Natural killer cell (primary cell): ENCODE data around the gene RDH13. TPM values are rescaled to one million over a fixed set of nuclear protein-coding genes. Genes with fewer than 3 reads are reported as not detected.

Experiments
- ATAC-seq, 3 donors: fragments of 150-1000 bp in 2 of 3; fragments of 200-7000 bp in 1 of 3; cut with Tn5 transposase; 1 replicate in 1 of 3; 2 replicates in 2 of 3; pipeline ENCODE4 v1.10.0; 2021; ENCODE audit warnings: mild to moderate bottlenecking in 2 of 3, moderate library complexity in 2 of 3
- DNase-seq, 2 donors: peaks; one replicate each; pipeline versions ENCODE4 v3.0.0 to v3.0.0-alpha.2; 2013 to 2021; ENCODE audit warnings: mixed read lengths in 1 of 2
- H3K27ac ChIP-seq: one replicate; pipeline ENCODE4 v1.5.1; 2013; ENCODE audit warnings: mild to moderate bottlenecking, low read length
- H3K27me3 ChIP-seq: one replicate; pipeline ENCODE4 v1.6.1; 2013; ENCODE audit warnings: low read length; ENCODE audit not compliant: control insufficient read depth, insufficient read depth
- H3K36me3 ChIP-seq: one replicate; pipeline ENCODE4 v1.6.1; 2013; ENCODE audit warnings: low read length; ENCODE audit not compliant: control insufficient read depth, insufficient read depth
- H3K4me1 ChIP-seq: one replicate; pipeline ENCODE4 v1.6.1; 2013; ENCODE audit warnings: low read length; ENCODE audit not compliant: control insufficient read depth, insufficient read depth
- H3K4me3 ChIP-seq: one replicate; pipeline ENCODE4 v1.5.1; 2013; ENCODE audit warnings: low read length
- H3K9me3 ChIP-seq: one replicate; pipeline ENCODE4 v1.6.1; 2013; ENCODE audit warnings: low read length; ENCODE audit not compliant: control insufficient read depth, insufficient read depth
- H3K27ac Mint-ChIP-seq, 2 donors: one replicate each; pipeline ENCODE4 v1.8.0; 2022; ENCODE audit warnings: mild to moderate bottlenecking in 2 of 2, mixed read lengths in 2 of 2, moderate library complexity in 1 of 2
- H3K27me3 Mint-ChIP-seq, 2 donors: one replicate each; pipeline ENCODE4 v1.8.0; 2022; ENCODE audit warnings: low read depth in 2 of 2, mixed read lengths in 2 of 2
- H3K36me3 Mint-ChIP-seq: one replicate; pipeline ENCODE4 v1.8.0; 2022; ENCODE audit warnings: mixed read lengths
- H3K4me1 Mint-ChIP-seq, 2 donors: one replicate each; pipeline ENCODE4 v1.8.0; 2022; ENCODE audit warnings: mixed read lengths in 2 of 2
- H3K4me3 Mint-ChIP-seq: one replicate; pipeline ENCODE4 v1.8.0; 2022; ENCODE audit warnings: mild to moderate bottlenecking, moderate library complexity, mixed read lengths
- H3K9me3 Mint-ChIP-seq, 2 donors: one replicate each; pipeline ENCODE4 v1.8.0; 2022; ENCODE audit warnings: mixed read lengths in 2 of 2
- WGBS: methylation state at CpG from one replicate; pipeline ENCODE4 v1.1.7; 2013; ENCODE audit warnings: missing lambda C conversion rate; ENCODE audit not compliant: insufficient coverage; 5-methylcytosine and 5-hydroxymethylcytosine counted together
- intact Hi-C: fragments of 100-400 bp; cut with micrococcal nuclease; formaldehyde crosslinking; loops from one replicate; pipeline ENCODE4 v1.14.2; 2022
- total RNA-seq, 4 donors: library from RNA; stranded (reverse); fragments of 120-200 nt in 1 of 4; gene quantifications; one replicate each; pipeline versions ENCODE4 v1.2.3 to v1.2.4, GENCODE V29; 2013 to 2022
- TF ChIP-seq, protein P1 (sequence below): fragments of 200-600 bp; IDR thresholded peaks from one replicate; pipeline ENCODE4 v1.8.0; 2022; ENCODE audit warnings: antibody characterized with exemption

RDH13 gene
- total RNA-seq, 3 donors from 2014 or later (not counting 1 experiment from before 2014, with no cell fraction given): 18.2 to 25.3 (median 19.3) TPM

DNA sequence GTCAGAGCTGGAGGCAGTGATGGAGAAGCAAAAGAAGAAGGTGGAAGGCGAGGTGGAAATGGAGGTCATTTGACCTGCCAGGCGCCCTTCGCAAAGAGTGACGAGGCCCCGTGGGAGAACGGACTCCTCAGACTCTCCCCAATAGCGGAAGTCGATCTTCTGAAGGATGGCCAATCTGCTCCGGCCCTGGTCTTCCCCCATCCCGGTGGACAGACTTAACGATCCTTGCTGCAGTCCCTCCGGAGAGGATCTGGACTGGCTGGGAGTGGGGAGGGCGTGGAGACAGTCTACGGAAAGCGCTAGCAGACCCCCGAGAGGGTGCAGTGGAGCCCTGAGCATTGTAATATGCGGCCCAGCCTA, 24.6 kb upstream of the RDH13 start:
- Mint-ChIP-seq H3K27ac (peak overlapping the region in 1 of 2 donors; percentile 42), H3K27me3 (peaks cover 20 to 40% of the 10 kb centered on the region in 2 donors), H3K36me3 (no peaks in the 10 kb centered on the region), H3K9me3 (no peaks in the 10 kb centered on the region), H3K4me1 (peaks cover 24 to 34% of the 10 kb centered on the region in 2 donors), H3K4me3 (peak overlapping the region; percentile 79)
- peak in 1 of 3 donors; percentile 9 for ATAC-seq
- DNase-seq: no peak
- TF ChIP-seq, protein P1, sequence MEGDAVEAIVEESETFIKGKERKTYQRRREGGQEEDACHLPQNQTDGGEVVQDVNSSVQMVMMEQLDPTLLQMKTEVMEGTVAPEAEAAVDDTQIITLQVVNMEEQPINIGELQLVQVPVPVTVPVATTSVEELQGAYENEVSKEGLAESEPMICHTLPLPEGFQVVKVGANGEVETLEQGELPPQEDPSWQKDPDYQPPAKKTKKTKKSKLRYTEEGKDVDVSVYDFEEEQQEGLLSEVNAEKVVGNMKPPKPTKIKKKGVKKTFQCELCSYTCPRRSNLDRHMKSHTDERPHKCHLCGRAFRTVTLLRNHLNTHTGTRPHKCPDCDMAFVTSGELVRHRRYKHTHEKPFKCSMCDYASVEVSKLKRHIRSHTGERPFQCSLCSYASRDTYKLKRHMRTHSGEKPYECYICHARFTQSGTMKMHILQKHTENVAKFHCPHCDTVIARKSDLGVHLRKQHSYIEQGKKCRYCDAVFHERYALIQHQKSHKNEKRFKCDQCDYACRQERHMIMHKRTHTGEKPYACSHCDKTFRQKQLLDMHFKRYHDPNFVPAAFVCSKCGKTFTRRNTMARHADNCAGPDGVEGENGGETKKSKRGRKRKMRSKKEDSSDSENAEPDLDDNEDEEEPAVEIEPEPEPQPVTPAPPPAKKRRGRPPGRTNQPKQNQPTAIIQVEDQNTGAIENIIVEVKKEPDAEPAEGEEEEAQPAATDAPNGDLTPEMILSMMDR: no peak
- no peaks in the 10 kb centered on the region for H3K9me3 ChIP-seq
- peaks cover 12% of the 10 kb centered on the region for H3K36me3 ChIP-seq
- H3K4me1 ChIP-seq: peaks cover 30% of the 10 kb centered on the region
- intact Hi-C loops: loop anchor here (10.0 kb wide), 1 partner anchor 77 kb away; the partner anchor contains the start of gene DNAAF3
- WGBS: 41% methylated on average over 17 of the region's 17 CpGs
- H3K27ac ChIP-seq: no peak overlapping the region
- H3K4me3 ChIP-seq: no peak overlapping the region
- H3K27me3 ChIP-seq: peaks cover 29% of the 10 kb centered on the region

DNA sequence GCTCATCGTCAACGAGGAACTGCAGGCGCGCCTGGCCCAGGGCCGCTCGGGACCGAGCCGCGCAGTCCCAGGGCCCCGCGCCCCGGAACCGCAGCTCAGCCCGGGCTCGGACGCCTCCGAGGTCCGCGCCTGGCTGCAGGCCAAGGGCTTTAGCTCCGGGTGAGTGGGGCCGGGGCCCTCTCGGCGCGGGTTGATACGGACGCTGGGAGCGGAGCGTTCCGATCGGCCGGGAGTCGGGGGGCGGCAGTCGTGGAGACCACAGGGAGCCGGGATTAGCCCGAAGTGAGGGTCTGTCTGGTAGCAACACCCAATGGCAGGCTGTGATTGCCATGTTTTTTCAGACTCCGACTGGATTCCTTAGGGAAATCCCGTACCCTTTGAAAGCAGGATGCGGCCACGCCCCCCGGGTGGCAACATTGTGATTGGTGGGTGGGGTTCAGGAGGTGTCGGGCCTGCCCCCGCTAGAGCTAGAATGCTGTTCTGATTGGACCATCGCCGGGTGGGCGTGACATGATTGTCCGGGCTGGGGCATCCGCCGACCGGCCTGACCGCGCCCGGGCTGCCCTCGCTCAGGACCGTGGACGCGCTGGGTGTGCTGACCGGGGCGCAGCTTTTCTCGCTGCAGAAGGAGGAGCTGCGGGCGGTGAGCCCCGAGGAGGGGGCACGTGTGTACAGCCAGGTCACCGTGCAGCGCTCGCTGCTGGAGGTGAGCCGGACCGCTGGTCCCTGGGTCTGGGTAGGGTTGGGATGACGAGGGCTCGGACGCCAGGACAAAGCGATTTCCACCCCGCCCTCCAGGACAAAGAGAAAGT, 24.0 kb upstream of the RDH13 start:
- H3K4me3 ChIP-seq: peak overlapping the region; percentile 6
- no peaks in the 10 kb centered on the region for H3K36me3 Mint-ChIP-seq
- peaks cover 34% of the 10 kb centered on the region for H3K27me3 ChIP-seq
- peak overlapping the region; percentile 79 for H3K4me3 Mint-ChIP-seq
- H3K4me1 ChIP-seq: peaks cover 36% of the 10 kb centered on the region
- ATAC-seq (peak; percentile 60 to 76 (median 73)), DNase-seq (peak; percentile 58 to 66)
- H3K4me1 Mint-ChIP-seq: peaks cover 27 to 39% of the 10 kb centered on the region in 2 donors
- H3K36me3 ChIP-seq: peaks cover 12% of the 10 kb centered on the region
- H3K27ac Mint-ChIP-seq: peak overlapping the region in 1 of 2 donors; percentile 42
- intact Hi-C loops: loop anchor here (10.0 kb wide), 1 partner anchor 78 kb away; the partner anchor contains the start of gene DNAAF3
- no peak overlapping the region for H3K27ac ChIP-seq
- no peaks in the 10 kb centered on the region for H3K9me3 ChIP-seq
- H3K9me3 Mint-ChIP-seq: no peaks in the 10 kb centered on the region
- peaks cover 20 to 44% of the 10 kb centered on the region in 2 donors for H3K27me3 Mint-ChIP-seq
- WGBS: 5% methylated on average over 74 of the region's 74 CpGs
- TF ChIP-seq, protein P1: no peak

DNA sequence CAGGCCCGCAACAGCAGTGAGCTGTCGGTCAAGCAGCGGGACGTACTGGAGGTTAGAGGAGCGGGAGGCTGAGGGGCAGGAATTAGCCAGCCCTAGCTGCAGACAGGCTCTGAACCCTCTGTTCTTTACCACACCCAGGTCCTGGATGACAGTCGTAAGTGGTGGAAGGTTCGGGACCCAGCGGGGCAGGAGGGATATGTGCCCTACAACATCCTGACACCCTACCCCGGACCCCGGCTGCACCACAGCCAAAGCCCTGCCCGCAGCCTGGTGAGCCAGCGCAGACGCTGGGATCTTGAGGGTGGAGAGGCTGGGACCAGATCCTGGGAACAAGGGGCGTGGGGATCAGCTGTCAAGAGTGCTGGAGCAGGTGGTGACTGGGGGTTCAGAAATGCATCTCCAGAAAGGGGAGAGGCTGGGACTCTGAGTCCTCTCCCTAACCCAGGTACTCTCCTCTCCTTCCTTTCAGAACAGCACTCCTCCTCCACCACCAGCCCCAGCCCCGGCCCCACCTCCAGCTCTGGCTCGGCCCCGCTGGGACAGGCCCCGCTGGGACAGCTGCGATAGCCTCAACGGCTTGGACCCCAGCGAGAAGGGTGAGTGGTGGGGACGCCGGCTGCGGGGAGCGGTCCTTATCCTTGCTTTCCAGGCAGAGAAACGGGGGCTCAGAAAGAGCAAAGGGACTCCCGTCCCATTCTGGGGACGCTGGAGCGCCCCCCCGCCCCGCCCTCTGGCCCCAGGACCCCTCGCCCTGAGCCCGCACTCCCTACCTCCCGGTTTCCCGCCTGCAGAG, 23.2 kb upstream of the RDH13 start:
- 36% methylated on average over 35 of the region's 35 CpGs for WGBS
- intact Hi-C loops: loop anchor here (10.0 kb wide), 1 partner anchor 79 kb away; the partner anchor contains the start of gene DNAAF3
- peaks cover 36% of the 10 kb centered on the region for H3K27me3 ChIP-seq
- peaks cover 20 to 44% of the 10 kb centered on the region in 2 donors for H3K27me3 Mint-ChIP-seq
- no peak overlapping the region for H3K4me3 ChIP-seq
- peaks cover 27 to 47% of the 10 kb centered on the region in 2 donors for H3K4me1 Mint-ChIP-seq
- H3K36me3 Mint-ChIP-seq: no peaks in the 10 kb centered on the region
- H3K4me3 Mint-ChIP-seq: peak overlapping the region; percentile 25
- no peak overlapping the region for H3K27ac Mint-ChIP-seq
- ATAC-seq: no peak
- peaks cover 43% of the 10 kb centered on the region for H3K4me1 ChIP-seq
- no peaks in the 10 kb centered on the region for H3K9me3 Mint-ChIP-seq
- DNase-seq: no peak
- H3K27ac ChIP-seq: no peak overlapping the region
- H3K9me3 ChIP-seq: no peaks in the 10 kb centered on the region
- H3K36me3 ChIP-seq: peaks cover 5% of the 10 kb centered on the region
- TF ChIP-seq, protein P1: no peak
